Endodermal cell (in vitro differentiated cells): Measurements from ENCODE around the gene C4A. TPM values are rescaled to one million over a fixed set of nuclear protein-coding genes. Genes with fewer than 3 reads are reported as not detected.
"Not testable (repeated sequence)": the region's sequence is repeated elsewhere in the genome, so short reads cannot be mapped to it uniquely, and the experiment has no call there.

Experiments used
- DNase-seq: peaks from one replicate; pipeline ENCODE4 v3.0.0-alpha.2; 2017
- H3K27ac ChIP-seq: 2 replicates; pipeline ENCODE4 v1.5.1; 2013; ENCODE audit warnings: mild to moderate bottlenecking, low read depth, low read length, moderate library complexity
- H3K27me3 ChIP-seq: 2 replicates; pipeline ENCODE4 v1.6.1; 2013; ENCODE audit warnings: mild to moderate bottlenecking, low read length, moderate library complexity; ENCODE audit not compliant: insufficient read depth, control insufficient read depth, poor library complexity, severe bottlenecking
- H3K36me3 ChIP-seq: 2 replicates; pipeline ENCODE4 v1.7.0; 2013; ENCODE audit warnings: mild to moderate bottlenecking, low read length, moderate library complexity; ENCODE audit not compliant: control insufficient read depth, insufficient read depth
- H3K4me1 ChIP-seq: one replicate; pipeline ENCODE4 v1.7.0; 2013; ENCODE audit warnings: low read length; ENCODE audit not compliant: control insufficient read depth, insufficient read depth
- H3K4me3 ChIP-seq: 2 replicates; pipeline ENCODE4 v1.5.1; 2013; ENCODE audit warnings: mild to moderate bottlenecking, low read length, moderate library complexity
- H3K9ac ChIP-seq: 2 replicates; pipeline ENCODE4 v1.6.1; 2013; ENCODE audit warnings: mild to moderate bottlenecking, low read length, moderate library complexity; ENCODE audit not compliant: poor library complexity, severe bottlenecking; ENCODE audit errors: extremely low read depth
- H3K9me3 ChIP-seq: 2 replicates; pipeline ENCODE4 v1.6.1; 2013; ENCODE audit warnings: mild to moderate bottlenecking, low read length, moderate library complexity; ENCODE audit not compliant: control insufficient read depth
- H3K27ac Mint-ChIP-seq: 2 replicates; pipeline ENCODE4 v1.8.0; 2020; ENCODE audit warnings: mixed read lengths
- H3K27me3 Mint-ChIP-seq: 2 replicates; pipeline ENCODE4 v1.8.0; 2021; ENCODE audit warnings: mild to moderate bottlenecking, mixed read lengths; ENCODE audit not compliant: insufficient read depth
- H3K36me3 Mint-ChIP-seq: 2 replicates; pipeline ENCODE4 v1.8.0; 2020; ENCODE audit warnings: low read depth, mixed read lengths
- H3K4me1 Mint-ChIP-seq: 2 replicates; pipeline ENCODE4 v1.8.0; 2020; ENCODE audit warnings: mixed read lengths
- H3K4me3 Mint-ChIP-seq: 2 replicates; pipeline ENCODE4 v1.8.0; 2020; ENCODE audit warnings: mild to moderate bottlenecking, moderate library complexity, mixed read lengths
- H3K9me3 Mint-ChIP-seq: 2 replicates; pipeline ENCODE4 v1.8.0; 2020; ENCODE audit warnings: mild to moderate bottlenecking, mixed read lengths
- WGBS, 2 experiments: methylation state at CpG; one replicate each; pipeline versions ENCODE4 v1.1.5 to v1.1.7; 2013; ENCODE audit warnings: missing lambda C conversion rate in 2 of 2, mixed read lengths in 1 of 2; ENCODE audit not compliant: insufficient coverage in 1 of 2, insufficient read length in 1 of 2; 5-methylcytosine and 5-hydroxymethylcytosine counted together
- total RNA-seq, 2 donors: library from RNA; stranded (reverse); fragmentation: NEBNext Ultra II Directional in 1 of 2; extraction: Animal tissue kit (Norgen Biotek cat#: 25700) in 1 of 2; gene quantifications; 2 replicates in 1 of 2; 3 replicates in 1 of 2; pipeline ENCODE4 v1.2.1, GENCODE V29; 2021

C4A gene
- total RNA-seq, 2 donors from 2014 or later = 4.5 to 6.2 TPM

DNA sequence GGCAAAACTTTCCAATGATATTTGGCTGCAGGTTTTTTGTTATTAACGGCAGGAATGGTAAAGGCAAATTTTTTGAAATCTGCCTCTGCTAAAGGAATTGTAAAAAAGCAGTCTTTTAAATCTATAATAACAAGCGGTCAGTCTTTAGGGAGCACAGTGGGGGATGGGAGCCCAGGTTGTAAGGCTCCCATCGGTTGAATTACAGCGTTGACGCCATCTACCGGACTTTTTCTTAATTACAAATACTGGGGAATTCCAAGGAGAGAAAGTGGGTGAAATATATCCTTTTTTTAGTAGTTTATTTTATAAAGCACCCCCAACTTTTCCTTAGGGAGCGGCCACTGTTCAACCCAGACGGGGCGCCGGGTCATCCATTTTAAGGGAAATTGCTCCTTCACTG is 7.5 kb downstream of the C4A start:
- H3K9me3 ChIP-seq, H3K27me3 Mint-ChIP-seq, H3K27ac ChIP-seq, H3K4me1 ChIP-seq, H3K27me3 ChIP-seq, H3K36me3 Mint-ChIP-seq, H3K27ac Mint-ChIP-seq, H3K36me3 ChIP-seq, H3K4me1 Mint-ChIP-seq, H3K4me3 Mint-ChIP-seq, DNase-seq, H3K9me3 Mint-ChIP-seq, H3K9ac ChIP-seq, H3K4me3 ChIP-seq: not testable (repeated sequence)
- WGBS, 2 experiments = no CpG with 5 or more reads among the region's 10 CpGs

DNA sequence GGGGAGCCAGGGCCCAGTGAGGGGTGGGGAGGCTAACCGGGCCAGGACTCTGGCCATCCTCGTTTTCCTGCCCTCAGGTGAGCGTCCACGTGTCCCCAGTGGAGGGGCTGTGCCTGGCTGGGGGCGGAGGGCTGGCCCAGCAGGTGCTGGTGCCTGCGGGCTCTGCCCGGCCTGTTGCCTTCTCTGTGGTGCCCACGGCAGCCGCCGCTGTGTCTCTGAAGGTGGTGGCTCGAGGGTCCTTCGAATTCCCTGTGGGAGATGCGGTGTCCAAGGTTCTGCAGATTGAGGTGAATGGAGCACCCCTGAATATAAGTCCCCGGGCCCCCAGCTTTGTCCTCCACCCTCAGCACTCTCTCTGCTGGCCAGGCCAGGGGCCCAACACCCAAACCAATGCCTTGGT is 12.6 kb downstream of the C4A start:
- WGBS, 2 experiments = no CpG with 5 or more reads among the region's 14 CpGs

DNA sequence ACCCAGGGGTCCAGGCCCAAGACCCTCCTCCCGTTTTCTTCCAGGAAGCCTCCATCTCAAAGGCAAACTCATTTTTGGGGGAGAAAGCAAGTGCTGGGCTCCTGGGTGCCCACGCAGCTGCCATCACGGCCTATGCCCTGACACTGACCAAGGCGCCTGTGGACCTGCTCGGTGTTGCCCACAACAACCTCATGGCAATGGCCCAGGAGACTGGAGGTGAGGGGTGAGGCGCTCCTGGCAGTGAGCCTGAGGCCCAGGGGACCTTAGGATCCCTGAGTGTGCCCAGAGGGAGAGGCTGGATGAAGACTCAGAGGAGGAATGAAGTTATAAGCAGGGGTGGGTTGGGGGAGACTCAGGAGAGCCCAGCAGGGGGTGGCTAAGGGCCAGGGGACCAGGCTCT is 14.5 kb downstream of the C4A start:
- not testable (repeated sequence) for H3K4me1 ChIP-seq, H3K4me3 ChIP-seq, H3K9me3 Mint-ChIP-seq, H3K4me1 Mint-ChIP-seq, H3K27me3 ChIP-seq, H3K36me3 ChIP-seq, H3K27ac Mint-ChIP-seq, H3K36me3 Mint-ChIP-seq, H3K4me3 Mint-ChIP-seq, H3K27ac ChIP-seq, H3K9ac ChIP-seq, DNase-seq, H3K27me3 Mint-ChIP-seq, H3K9me3 ChIP-seq
- WGBS, 2 experiments = 92 to 100% methylated on average over 2 to 6 of the region's 6 CpGs

More for the DNA sequence above, 12.6 kb downstream of the C4A start:
- not testable (repeated sequence) for H3K9me3 Mint-ChIP-seq, H3K27me3 Mint-ChIP-seq, H3K36me3 Mint-ChIP-seq, H3K4me3 ChIP-seq, H3K27ac ChIP-seq, H3K9ac ChIP-seq, H3K4me1 ChIP-seq, H3K27me3 ChIP-seq, H3K9me3 ChIP-seq, H3K4me3 Mint-ChIP-seq, H3K36me3 ChIP-seq, H3K4me1 Mint-ChIP-seq, H3K27ac Mint-ChIP-seq, DNase-seq

DNA sequence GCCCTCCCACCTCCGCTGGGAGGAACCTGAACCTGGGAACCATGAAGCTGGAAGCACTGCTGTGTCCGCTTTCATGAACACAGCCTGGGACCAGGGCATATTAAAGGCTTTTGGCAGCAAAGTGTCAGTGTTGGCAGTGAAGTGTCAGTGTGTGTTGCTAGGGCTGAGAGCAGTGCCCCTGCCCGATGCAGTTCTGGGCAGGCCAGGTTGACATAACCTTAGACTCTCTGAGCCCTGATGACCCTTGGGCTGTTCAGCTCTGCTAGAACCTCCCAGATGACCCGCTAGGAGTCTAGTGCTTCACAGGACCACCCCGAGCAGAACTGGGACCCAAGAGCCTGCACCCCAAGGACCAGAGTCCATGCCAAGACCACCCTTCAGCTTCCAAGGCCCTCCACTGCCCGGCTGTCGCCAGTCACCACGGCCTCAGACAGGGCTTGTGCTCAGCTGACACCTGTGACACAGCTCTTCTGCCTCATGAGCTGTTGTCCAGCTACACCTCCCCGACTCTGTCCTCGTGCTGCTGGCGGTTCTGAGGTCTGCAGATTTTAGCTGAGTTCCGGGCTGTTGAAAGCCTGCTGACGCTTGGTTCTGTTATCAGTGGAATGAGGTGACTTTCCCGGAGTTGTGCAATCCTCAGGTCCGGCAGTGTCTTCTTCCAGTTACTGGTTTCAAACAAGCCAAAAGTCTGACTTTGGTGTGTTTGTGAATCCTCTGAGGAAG is 20.9 kb downstream of the C4A start:
- H3K4me3 ChIP-seq, H3K27ac Mint-ChIP-seq, H3K4me1 ChIP-seq, H3K27me3 ChIP-seq, H3K4me3 Mint-ChIP-seq, H3K9me3 Mint-ChIP-seq, H3K9me3 ChIP-seq, H3K36me3 ChIP-seq, H3K27ac ChIP-seq, H3K27me3 Mint-ChIP-seq, H3K36me3 Mint-ChIP-seq, H3K9ac ChIP-seq, DNase-seq, H3K4me1 Mint-ChIP-seq: not testable (repeated sequence)
- no CpG with 5 or more reads among the region's 15 CpGs for WGBS, 2 experiments

DNA sequence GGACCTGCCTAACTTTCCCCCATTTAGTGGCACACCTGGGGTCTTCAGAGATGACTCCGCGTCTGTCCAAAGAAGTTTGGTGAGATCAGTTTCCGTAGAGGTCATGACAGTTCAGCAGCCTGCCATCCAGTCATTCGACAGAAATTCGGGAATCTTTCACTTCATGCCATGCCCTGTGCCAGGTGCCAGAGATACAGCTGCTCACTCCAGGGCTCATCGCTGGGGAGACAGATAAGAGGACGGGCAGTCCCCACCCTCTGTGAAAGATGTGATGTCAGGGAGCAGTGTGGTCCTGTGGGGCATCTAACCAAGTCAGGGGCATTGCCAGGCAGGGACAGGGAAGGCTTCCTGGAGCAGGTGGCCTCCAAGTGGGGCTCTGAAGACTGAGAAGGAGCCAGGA is 21.4 kb downstream of the C4A start:
- not testable (repeated sequence) for H3K27me3 ChIP-seq, H3K4me1 ChIP-seq, H3K27me3 Mint-ChIP-seq, H3K4me3 Mint-ChIP-seq, H3K9me3 Mint-ChIP-seq, H3K9ac ChIP-seq, H3K36me3 ChIP-seq, H3K4me3 ChIP-seq, H3K27ac ChIP-seq, H3K4me1 Mint-ChIP-seq, H3K27ac Mint-ChIP-seq, H3K9me3 ChIP-seq, H3K36me3 Mint-ChIP-seq, DNase-seq
- WGBS, 2 experiments = no CpG with 5 or more reads among the region's 7 CpGs

DNA sequence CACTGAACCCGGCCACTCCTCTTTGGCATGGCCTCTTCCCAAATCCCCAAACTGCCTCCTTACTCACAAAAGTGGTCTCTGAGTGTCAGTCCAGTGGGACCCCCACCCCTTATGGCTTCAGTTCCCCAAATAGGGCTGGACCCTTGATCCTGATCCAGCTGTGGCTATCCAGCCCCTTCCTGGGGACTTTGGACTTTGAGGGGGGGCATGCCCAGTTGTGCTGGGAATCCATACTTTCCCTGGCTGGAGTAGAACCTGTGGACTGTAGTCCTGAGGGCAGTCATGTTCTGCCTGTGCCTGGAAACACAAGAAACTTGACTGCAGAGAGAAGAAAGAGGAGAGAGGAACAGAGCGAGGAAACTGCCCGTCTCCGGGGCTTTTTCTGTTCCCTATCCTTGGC is 22.5 kb downstream of the C4A start:
- not testable (repeated sequence) for H3K9me3 Mint-ChIP-seq

DNA sequence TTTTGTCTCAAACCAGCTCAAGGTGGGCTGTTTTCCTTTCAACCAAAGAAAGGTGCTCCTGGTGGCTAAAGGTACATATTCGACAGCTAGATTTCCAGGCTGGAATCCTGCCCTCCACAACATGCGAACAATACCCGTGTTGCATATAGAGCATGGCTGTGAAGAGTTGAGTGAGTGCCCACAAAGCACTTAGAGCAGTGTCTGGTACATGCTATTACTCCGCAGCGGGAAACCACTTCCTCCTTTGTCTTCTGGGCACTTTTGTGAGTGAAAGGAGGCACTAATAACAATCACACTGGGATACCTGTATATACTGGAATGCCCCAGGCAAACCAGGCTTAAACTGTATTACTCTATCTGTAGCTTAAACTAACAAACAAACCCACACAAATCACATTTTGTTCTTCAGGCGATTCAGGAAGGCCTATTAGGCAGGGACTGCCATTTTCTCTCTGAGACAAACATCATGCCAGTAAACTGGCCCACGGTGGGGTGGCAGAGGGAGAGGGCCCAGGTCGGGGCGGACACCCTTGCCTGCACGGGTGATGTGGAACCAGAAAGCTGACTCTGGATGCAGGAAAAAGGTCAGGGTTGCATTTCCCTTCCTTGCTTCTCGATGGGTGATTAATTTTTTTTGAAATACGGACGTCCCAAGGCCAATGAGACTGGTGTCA is 23.1 kb downstream of the C4A start:
- H3K4me3 ChIP-seq, H3K4me3 Mint-ChIP-seq, H3K36me3 ChIP-seq, H3K27me3 Mint-ChIP-seq, DNase-seq, H3K27ac ChIP-seq, H3K9ac ChIP-seq, H3K4me1 ChIP-seq, H3K27ac Mint-ChIP-seq, H3K27me3 ChIP-seq, H3K9me3 ChIP-seq, H3K4me1 Mint-ChIP-seq, H3K36me3 Mint-ChIP-seq, H3K9me3 Mint-ChIP-seq: not testable (repeated sequence)
- 91 to 95% methylated on average over 4 to 8 of the region's 13 CpGs for WGBS, 2 experiments

More for the DNA sequence above, 22.5 kb downstream of the C4A start:
- DNase-seq, H3K4me3 Mint-ChIP-seq, H3K4me3 ChIP-seq, H3K9ac ChIP-seq, H3K9me3 ChIP-seq, H3K36me3 Mint-ChIP-seq, H3K4me1 ChIP-seq, H3K27me3 ChIP-seq, H3K27ac Mint-ChIP-seq, H3K27ac ChIP-seq, H3K27me3 Mint-ChIP-seq, H3K36me3 ChIP-seq, H3K4me1 Mint-ChIP-seq: not testable (repeated sequence)
- 93 to 95% methylated on average over 2 to 4 of the region's 4 CpGs for WGBS, 2 experiments
